T follicular helper cell (primary cell): ENCODE data around the gene NDUFB5.
A peak's percentile ranks its signal among the peaks of the same experiment; 100 is the strongest.

ENCODE experiments used
- DNase-seq: peaks from one replicate; pipeline ENCODE4 v3.0.0-alpha.2; 2020; ENCODE audit warnings: low read depth
- total RNA-seq, 2 experiments: gene quantifications; one replicate each; lab custom pipeline; 2026; lab: John Stamatoyannopoulos, UW

NDUFB5 gene
- total RNA-seq = 16.2 reads per million in 2 experiments

DNA sequence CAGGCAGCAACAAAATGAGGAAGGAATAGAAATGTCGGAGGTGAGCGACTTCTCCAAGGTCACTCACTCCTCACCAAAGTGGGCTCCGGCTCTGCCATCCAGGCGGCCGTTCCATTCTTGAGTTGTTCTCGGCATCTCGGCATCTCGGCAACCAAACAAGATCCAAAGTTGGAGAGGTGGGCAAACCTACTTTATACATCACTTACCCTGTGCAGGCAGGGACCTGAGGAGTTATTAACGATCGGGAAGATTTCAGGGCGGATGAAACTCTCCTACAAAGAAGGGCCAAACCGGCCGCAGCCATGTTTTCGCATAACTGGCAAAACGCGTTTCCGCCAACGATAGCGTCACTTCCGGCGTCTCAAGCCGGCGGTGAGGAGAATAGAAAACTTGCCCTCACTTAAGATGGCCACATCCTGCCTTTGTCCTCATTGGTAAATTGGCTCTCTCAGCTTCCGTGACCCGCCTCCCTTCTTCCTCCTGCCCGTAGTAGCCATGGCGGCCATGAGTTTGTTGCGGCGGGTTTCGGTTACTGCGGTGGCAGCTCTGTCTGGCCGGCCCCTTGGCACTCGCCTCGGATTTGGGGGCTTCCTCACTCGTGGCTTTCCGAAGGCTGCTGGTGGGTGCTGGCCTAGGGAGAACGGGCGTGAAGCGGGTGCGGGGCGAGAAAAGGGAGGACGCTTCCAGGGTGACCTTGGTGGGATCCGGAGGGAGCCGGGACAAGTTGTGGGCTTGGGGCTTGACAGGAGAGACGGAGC, at the start of gene NDUFB5, which contains the start of gene MRPL47:
TSS of gene NDUFB5 (plus strand) at position 474 of the 758 bp plus-strand sequence. CDS start at position 496, 22 bp downstream.
TSS of gene MRPL47 (minus strand) at position 318 of the 758 bp plus-strand sequence. CDS start at position 304, 14 bp downstream.
- peak; percentile 90 for DNase-seq

DNA sequence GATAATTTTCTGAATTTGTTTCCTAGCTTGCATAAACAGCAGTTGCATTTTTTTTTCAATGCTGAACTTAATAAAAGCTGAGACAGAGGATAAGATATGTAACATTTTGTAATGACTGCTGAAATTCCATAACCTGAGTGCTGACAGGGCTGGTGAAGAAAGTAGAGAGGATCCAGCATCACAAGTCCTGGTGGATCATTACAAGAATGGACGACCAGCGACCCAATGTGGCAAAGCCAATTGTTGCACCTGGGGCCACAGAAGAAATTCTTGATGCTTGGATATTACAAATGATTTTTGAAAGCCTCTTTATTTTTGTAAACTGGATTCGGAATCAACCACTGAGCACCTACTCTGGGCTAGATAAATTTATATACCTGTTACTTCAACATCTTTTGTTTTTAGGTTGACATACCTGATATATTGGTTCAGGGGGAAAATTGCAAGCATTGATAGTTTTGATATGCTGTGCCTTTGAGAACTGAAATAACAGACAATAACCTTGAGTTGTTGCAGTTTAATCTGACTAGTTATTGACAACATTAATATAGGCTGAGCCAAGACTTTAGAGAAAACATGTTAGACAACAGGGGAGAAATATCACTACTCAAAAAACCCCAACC, 45.7 kb upstream of the NDUFB5 start:
- DNase-seq = peak; percentile 20

DNA sequence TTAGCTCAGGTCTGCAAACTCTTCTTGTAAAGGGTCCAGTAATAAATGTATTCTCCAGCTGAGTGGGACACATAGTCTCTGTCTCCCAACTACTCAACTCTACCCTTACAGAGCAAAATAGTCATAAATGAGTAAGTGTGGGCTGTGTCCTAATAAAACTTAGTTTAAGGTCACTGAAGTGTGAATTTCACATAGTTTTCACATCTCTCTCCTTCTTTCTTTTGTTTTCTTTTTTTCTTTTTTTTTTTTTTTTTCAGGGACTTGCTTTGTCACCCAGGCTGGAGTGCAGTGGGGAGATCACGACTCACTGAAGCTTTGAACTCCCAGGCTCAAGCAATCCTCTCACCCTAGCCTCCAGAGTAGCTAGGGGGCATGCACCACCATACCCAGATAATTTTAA, 43.8 kb upstream of the NDUFB5 start:
- DNase-seq = no peak

DNA sequence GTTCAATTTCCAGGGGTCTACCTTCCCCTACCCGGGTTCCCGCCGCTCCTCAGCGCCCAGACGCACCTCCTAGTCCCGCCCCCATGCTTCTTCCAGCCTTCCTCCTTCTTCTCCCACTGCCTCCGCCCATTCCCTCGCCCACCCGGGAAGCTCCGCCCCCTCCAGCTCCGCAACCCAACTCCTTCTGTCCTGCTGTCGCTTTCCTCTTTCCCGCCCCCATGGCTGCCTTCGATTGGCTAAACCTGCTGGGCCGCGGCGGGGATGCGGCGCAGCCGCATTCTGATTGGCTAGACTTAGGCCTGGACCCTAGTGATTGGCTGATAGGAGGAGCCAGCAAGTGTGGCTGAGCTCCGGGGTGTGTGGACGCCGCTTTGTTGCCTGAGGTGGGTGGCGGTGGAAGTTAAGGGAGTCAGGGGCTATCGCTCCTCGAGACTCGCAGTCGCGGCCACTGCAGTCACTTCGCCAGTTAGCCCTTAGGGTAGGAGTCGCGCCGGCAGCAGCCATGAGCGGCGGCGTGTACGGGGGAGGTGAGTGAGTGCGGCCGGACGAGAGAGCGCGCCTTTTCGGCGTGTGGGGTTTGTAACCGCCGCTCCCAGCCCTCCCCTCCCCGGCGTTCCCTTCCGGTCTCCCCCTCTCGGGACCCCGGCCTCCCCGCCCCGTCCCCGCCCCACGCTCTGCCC, 41.9 kb upstream of the NDUFB5 start, which contains the start of gene ACTL6A:
TSS of gene ACTL6A (plus strand) at position 336 of the 680 bp plus-strand sequence. CDS start at position 503, 167 bp downstream.
- peak; percentile 98 for DNase-seq

DNA sequence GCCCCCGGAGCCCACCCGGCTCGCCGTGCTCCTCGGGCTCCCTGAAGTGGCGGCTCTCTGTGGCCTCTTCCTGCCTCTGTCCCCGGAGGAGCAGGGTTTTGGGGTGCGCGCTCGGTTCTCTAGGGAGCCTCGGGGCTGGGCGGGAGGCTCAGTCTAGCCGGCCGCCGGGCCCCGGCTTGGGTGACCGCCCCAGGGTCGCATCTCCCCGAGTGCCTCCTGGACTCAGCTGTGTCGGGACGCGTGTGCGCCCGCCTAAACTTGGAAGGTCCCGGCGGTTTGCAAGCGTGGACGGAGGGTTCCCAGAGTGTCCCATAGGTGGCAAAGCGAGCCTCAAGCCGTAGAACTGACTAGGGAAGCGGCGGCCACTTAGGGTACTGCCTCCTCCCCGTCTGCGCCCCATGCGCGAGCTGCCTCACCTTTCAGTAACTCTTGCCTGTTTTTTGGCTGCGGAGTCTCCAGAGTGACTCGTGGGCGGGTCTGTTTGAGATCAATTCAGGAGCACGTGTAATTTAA, 41.3 kb upstream of the NDUFB5 start:
- peak; percentile 52 for DNase-seq

DNA sequence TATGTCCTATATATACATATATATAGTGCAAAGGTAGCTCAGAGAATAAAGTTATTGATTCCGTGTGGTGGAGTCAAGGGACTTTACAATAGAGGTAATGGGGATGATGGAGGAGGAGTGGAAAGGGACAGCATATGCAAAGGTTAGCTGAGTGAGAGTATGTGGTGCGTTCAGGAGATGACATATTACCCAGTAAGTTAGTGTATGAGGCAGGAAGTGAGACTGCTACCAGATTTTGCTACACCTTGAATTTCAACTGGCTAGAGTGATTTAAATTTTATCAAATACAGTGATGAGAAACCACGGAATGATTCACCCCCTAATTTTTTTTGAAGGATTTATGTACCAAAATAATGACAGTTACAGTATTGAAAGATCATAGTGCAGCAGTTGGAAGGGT, 39.1 kb upstream of the NDUFB5 start:
- no peak for DNase-seq

DNA sequence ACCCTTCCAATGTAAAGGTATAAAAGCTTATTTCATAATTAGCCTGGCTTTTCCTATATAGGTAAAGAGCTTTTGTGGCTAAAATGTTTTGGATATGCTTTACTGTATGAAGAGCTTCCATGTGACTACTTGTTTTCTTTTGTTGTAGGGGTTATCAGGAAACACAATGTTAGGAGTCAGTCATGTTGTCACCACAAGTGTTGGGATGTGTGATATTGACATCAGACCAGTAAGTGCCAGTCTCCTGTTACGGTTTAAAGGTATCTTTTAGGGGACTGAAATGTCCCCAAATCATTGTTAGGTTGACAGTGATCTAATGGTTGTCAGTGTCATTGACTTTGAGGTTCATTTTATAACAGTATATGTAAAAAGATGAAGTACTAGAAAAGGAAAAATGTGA, 23.6 kb upstream of the NDUFB5 start:
- no peak for DNase-seq

DNA sequence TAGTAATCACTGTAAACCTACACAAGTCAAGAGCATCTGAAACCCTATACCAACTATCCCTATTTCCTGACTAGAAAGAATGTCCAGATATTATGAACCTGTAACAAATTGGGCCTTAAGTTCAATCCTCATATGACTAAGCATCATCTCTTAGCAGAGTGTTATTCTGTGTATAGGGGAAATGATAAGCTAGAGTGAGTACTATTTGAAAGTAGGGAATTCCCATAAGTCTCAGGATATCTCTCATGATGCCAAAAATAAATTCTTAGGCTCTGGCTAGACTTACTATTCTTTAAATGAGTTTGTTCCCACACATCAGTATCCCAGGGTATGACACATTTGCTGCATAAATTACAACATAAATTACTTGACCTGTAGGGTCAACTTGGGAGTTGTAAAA, 15.5 kb upstream of the NDUFB5 start:
- no peak for DNase-seq

DNA sequence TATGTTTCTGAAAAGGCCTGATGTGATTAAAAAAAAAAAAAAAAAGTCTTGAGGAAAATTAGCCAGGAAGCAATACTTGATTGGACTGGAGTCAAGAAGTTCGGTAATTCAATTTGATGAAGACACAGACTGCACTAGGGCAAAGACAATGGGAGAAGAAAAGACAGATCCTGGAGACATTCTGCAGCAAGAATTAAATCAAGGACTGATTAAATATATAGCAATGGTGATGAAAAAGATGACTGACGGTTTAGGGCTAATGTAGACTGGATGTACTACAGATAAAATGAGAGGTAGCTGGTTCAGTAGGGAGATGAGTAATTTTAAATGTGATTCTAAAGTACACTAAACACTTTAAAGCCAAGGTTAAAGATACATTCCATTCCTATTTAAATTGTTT, 13.9 kb upstream of the NDUFB5 start:
- DNase-seq = no peak

DNA sequence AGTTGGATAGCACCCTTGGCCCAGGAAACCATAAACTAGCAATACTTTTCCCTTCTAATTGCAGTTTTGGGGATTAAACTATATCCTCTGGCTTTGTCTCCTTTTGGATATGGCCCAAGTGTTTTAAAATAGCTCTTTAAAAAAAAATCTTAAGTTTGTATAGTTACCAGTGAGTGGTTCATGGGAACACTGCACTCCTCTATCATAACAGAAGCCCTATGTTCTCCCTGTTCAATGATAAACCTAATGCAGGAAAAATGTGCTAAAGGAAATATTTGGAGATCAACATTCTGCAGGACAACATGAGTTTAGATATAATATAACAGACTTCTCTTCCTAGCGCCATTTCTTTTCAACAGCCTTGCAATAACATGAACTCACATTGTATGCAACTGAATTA, 13.3 kb upstream of the NDUFB5 start:
- no peak for DNase-seq

DNA sequence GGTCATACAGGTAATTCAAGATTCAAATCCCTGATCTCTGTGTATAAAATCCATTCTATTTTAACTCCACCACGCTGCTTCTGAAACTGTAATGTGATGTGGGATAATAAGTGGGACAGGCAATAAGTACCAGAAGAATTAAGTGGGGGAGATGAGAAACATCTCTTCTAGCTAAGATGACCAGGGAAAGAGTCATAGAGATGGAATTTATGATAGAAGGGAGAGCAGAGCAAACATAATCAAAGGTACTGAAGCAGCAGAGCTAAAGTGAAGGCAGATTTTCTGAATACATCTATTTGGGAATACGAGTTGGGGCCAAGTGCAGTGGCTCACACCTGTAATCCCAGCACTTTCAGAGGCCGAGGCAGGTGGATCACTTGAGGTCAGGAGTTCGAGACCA, 5.1 kb upstream of the NDUFB5 start:
- DNase-seq = no peak

DNA sequence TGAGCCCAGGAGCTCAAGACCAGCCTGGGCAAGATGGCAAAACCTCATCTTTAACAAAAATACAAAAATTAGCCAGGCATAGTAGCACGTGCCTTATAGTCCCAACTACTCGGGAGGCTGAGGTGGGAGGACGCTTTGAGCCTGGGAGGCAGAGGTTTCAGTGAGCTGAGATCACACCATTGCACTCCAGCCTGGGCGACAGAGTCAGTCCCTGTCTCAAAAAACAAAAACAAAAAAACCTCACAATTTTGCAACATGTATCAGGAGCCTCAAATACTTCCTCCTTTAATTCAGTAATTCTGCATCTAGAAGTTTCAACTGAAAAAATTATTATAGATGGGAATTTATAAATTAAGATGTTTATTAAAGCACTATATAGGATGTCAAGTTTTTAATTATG, 1.3 kb upstream of the NDUFB5 start:
- no peak for DNase-seq

DNA sequence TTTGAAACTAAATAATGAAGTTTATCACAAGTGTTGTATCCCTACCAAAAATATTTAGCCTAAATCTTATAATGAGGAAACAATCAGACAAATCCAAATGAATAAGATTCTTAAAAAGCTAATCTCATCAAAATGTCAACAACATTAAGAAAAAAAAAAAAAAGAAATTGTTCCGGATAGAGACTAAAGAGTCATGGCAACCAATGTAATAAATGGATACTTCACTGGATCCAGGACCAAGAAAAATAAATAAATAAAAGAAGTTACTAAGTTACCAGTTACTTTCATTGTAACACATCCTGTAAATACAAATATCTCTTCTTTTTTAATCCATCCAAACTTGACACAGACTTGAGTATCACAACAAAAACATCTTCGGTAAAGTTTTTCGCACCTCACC, 763 bp upstream of the NDUFB5 start:
- no peak for DNase-seq

DNA sequence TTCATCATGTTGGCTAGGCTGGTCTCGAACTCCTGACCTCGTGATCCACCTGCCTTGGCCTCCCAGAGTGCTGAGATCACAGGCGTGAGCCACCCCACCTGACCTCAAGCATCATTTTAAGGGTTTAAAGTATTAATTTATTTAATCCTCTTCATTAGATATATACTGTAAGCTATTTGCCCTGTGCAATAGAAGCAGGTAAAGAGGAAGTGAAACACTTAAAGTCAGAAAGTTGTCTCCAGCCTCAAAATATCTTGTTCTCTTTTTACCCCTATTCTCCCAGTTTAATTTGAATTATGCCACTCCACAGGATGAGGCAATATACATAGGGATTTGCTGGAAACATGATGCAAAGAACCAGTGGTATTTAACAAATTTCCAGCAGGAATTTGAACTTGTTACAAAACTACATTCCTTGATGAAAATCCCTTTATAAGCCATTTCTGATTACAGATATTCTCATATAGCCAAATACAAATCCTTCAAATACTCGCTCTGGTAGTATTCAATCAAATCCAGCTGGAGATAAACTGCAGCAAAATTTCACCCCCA, 2.0 kb downstream of the NDUFB5 start:
- DNase-seq = no peak

DNA sequence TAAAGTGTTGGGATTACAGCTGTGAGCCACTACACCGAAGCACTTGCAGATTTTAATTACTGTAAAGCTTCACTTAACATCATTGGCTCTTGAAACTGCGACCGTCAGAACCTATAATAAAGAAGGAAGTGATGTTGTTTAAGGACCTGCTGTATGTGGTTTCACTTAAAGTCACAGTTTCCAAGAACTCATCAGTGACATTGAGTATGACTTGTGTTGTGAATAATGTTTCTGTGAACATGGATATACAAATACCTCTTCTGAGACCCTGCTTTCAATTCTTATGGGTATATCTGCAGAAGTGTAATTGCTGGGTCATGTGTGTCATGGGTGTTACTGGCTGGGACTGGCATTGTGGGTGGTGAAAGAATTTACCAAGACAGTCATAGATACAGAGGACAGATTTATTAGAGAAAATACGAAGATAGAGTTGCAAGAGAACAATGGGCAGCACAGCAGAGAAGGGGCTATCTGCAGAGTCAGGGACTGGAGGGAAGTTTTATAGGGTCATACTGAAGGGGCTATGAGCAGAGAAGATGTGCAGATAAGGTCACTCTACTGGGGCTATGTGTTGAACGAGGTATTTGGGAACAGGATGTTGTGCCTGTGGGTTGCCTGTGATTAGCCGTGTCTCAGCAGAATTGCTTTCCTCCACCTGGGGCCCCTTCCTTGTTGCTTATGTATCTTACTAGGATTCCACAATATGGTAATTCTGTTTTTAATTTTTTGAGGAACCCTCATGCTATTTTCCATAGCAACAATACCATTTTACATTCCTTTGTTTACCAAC, 4.5 kb downstream of the NDUFB5 start:
- no peak for DNase-seq

DNA sequence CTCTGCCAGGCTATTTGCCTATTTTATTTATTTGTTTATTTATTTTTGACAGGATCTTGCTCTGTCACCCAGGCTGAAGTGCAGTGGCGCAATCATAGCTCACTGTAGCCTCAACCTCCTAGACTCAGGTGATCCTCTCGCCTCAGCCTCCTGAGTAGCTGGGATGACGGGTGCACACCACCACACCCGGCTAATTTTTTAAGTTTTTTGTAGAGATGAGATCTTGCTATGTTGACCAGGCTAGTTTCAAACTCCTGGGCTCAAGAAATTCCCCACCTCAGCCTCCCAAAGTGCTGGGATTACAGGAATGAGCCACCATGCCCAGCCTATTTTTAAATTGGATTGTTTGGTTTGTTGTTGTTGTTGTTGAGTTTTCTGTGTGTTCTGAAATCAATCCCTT, 5.5 kb downstream of the NDUFB5 start:
- no peak for DNase-seq

DNA sequence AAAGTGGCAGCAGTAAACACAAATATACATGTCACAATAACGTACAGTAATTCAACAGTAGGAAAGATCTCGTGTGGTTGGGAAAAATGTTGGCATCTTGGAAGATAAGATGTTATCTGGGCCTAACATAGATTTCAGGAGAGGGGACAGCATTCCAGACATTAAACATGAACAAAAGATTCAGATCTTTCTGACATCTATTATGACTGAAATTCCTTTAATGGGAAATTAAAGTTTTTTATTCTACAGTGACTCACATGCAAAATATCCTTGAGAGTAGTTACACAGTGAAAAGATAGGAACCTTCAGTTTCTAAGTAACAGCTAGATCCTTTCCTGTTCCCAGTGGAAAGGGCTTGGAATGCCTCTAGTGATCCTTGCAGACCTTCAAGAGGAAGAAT, 9.2 kb downstream of the NDUFB5 start:
- DNase-seq = no peak

DNA sequence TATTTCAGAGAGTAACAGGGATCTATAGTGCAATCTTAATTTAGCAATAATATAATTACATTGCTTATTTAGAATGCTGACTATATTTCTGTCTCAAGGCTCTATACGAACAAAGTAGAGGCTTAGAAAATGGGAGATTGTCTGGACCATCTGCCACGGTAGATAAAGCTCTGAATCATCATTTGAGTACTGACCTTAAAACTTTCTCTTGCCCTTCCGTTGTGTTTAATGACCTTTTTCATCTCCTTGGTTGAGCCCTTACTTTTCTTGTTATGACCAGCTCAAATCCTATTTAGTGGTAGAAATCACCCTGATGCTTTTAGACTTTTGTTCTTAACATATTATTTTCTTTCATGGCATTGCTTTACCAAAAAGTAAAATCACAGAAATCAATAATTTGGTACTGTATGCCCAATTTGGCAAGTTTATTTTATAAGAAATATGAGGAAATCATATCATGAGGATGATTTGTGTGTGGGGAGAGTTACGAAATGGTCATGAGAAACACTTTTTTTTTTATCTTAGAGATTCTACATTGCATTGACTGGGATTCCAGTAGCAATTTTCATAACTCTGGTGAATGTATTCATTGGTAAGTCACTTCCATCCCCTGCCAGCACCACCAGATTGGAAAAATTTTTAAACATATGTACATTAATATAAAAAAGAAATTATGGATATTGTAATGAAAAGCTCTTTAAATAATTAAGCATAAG, 11.0 kb downstream of the NDUFB5 start:
- no peak for DNase-seq

DNA sequence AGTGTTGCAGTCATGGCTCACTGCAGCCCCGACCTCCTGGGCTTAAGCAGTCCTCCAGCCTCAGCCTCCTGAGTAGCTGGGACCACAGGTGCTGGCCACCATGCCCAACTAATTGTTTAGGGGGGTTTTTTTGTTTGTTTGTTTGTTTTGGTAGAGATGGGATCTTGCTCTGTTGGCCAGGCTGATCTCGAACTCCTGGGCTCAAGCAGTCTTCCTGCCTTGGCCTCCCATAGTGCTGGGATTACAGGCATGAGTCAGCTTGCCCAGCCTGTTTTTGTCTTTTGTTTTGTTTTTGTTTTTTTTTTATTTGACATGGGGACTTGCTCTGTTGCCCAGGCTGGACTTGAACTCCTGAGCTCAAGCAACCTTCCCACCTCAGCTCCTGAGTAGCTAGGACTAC, 17.4 kb downstream of the NDUFB5 start:
- no peak for DNase-seq

DNA sequence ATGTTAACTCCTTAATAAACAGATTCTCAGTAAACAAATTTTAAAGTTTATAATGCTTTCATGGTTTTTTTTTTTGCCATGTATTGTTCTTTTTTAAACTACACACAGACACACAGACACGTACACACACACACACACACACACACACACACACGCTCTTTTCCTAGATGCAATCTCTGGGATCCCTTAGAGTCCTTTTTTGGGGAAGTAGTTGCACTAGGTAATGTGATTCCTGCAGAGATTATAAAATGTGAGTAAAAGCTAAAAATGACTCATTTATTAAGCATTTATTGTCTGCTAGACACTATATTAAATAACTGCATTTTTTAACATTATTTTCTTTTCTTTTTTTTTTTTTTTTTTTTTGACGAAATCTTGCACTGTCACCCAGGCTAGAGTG, 19.9 kb downstream of the NDUFB5 start:
- DNase-seq = no peak
